Skeletal muscle satellite cell (primary cell): ENCODE results near the gene MPV17.
A peak's percentile ranks its signal among the peaks of the same experiment; 100 is the strongest.
"Not testable (repeated sequence)": the region's sequence is repeated elsewhere in the genome, so short reads cannot be mapped to it uniquely, and the experiment has no call there.

Experiments used
- H3K27me3 ChIP-seq: 2 replicates; pipeline ENCODE4 v1.7.0; 2013; ENCODE audit warnings: low read length; ENCODE audit not compliant: control insufficient read depth, insufficient read depth
- H3K36me3 ChIP-seq: 2 replicates; pipeline ENCODE4 v1.7.0; 2013; ENCODE audit warnings: mild to moderate bottlenecking, control low read depth, low read length; ENCODE audit not compliant: insufficient read depth
- H3K4me1 ChIP-seq: 2 replicates; pipeline ENCODE4 v1.7.0; 2013; ENCODE audit warnings: low read length; ENCODE audit not compliant: control insufficient read depth, insufficient read depth
- H3K4me2 ChIP-seq: 2 replicates; pipeline ENCODE4 v1.7.0; 2013; ENCODE audit warnings: mild to moderate bottlenecking, low read length
- H3K4me3 ChIP-seq: 2 replicates; pipeline ENCODE4 v1.7.0; 2013; ENCODE audit warnings: low read length
- H3K9ac ChIP-seq: 2 replicates; pipeline ENCODE4 v1.7.0; 2013; ENCODE audit warnings: mild to moderate bottlenecking, low read depth, low read length, moderate library complexity
- H3K9me3 ChIP-seq: replicated peaks from 2 replicates; pipeline ENCODE4 v1.7.0; 2013; ENCODE audit warnings: mild to moderate bottlenecking, control low read depth, low read length

Gene MPV17

DNA sequence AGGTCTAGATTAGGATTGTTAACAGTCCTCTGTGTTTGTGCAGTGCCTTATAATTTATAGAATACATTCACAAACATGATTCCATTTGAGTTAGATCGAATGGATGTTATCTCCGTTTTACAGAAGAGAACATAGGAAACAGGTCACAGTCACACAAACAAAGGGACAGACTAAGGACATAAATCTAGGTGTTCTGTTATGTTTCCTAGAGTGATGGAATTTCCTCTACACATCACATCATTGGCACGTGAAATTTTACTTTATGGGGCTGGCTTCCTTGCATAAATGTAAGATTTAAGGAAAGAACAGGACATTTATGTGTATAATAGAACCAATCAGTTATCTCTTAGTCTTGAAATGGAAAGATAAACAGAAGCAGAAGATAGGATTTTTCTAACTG is 34.3 kb downstream of the MPV17 start:
- H3K36me3 ChIP-seq: no peaks in the 10 kb centered on the region
- peaks cover 59% of the 10 kb centered on the region for H3K27me3 ChIP-seq
- no peak overlapping the region for H3K9ac ChIP-seq
- H3K4me2 ChIP-seq: no peak overlapping the region
- peaks cover 9% of the 10 kb centered on the region for H3K4me1 ChIP-seq
- no peaks in the 10 kb centered on the region for H3K9me3 ChIP-seq
- no peak overlapping the region for H3K4me3 ChIP-seq

GRCh38 chr2:27285481-27285880 is 37.4 kb downstream of the MPV17 start:
- Histone ChIP-seq H3K9me3 (no peaks in the 10 kb centered on the region), H3K27me3 (peaks cover 51% of the 10 kb centered on the region), H3K4me1 (peaks cover 25% of the 10 kb centered on the region), H3K9ac (no peak overlapping the region), H3K4me2 (no peak overlapping the region), H3K36me3 (no peaks in the 10 kb centered on the region), H3K4me3 (no peak overlapping the region)

DNA sequence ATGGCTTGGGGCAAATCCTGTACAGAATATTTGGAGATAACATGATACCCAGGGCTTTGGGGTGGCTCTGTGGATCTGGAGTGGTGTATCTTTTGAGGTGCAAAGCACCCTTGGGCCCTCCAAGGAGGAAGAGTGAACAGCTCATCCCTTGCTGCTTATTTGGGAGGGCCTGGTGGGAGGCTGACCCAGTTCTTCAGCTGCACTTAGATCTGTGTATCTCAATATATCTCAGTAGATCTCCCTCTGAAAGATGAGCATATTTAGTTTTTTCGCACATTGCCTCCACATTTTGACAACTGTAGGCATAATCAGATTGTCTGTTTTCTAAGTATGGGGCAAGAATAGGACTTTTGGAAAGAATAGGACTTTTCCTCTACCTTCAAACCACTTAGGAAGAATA is 37.9 kb downstream of the MPV17 start:
- H3K27me3 ChIP-seq: peaks cover 51% of the 10 kb centered on the region

DNA sequence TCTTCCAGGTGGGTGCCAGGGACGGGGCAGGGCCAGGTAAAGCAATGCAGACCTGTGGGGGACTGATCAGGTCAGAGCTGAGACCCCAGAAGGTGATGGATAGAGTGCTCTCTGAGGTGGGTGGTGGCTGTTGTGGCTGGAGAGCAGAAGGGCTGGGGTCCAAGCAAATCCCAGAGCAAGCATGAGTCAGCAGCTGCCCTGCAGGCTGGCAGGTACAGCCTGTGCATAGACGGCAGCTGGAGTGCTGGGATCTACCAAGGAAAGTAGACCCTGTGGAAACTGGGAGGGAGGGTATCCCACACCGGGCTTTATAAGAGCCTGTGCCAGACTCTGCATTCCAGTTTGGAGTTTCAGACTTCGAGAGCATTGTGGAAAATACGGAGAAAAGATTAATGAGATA is 40.0 kb downstream of the MPV17 start:
- H3K4me2 ChIP-seq: no peak overlapping the region
- H3K9ac ChIP-seq: no peak overlapping the region
- H3K9me3 ChIP-seq: no peaks in the 10 kb centered on the region
- H3K27me3 ChIP-seq: peaks cover 46% of the 10 kb centered on the region
- no peaks in the 10 kb centered on the region for H3K36me3 ChIP-seq
- H3K4me3 ChIP-seq: no peak overlapping the region
- H3K4me1 ChIP-seq: peaks cover 26% of the 10 kb centered on the region

More for the DNA sequence above, 37.9 kb downstream of the MPV17 start:
- Histone ChIP-seq H3K4me3 (no peak overlapping the region), H3K9me3 (no peaks in the 10 kb centered on the region), H3K4me2 (no peak overlapping the region), H3K9ac (no peak overlapping the region), H3K4me1 (peaks cover 26% of the 10 kb centered on the region), H3K36me3 (no peaks in the 10 kb centered on the region)

DNA sequence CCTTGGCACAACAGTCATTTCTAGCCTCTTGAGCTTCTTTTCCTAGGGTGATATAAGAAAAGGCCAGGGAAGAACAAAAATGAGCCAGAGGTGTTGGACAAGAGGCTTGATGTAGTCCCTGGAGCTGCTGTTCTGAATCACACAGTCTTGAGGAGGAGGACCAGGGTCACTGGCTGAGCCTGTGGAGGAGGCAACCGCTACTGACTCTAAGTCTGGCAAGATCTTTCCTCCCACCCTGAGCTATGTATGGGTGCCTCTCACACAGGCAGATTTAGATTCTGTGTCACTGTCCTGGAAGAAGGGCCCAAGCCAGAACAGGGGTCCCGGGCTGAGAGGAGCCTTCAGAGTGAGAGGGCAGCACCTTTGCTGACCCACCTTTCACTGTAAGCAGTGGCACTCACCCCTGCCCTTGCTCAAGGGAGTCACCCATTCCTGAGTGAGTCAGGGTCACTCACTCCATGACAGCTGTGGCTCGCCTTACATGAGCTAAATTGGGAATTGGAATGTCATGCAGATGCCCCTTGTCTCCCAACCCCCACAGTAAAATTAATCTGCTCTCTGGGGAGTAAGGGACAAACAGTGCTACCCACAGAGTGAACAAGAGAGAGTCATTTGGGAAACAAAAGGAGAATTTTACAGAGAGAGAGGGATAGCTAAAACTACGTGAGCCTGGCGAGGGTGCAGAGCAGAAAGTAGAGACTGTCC is 40.9 kb downstream of the MPV17 start, which contains the start of gene TRIM54:
TSS of gene TRIM54 (plus strand) at position 575 of the 705 bp plus-strand sequence. CDS start 303 bp downstream, outside the sequence.
- Histone ChIP-seq H3K9ac (no peak within 1 kb of the TSS), H3K36me3 (no peaks in the 10 kb centered on the region), H3K27me3 (peaks cover 42% of the 10 kb centered on the region), H3K9me3 (no peaks in the 10 kb centered on the region), H3K4me1 (peaks cover 26% of the 10 kb centered on the region), H3K4me3 (no peak within 1 kb of the TSS), H3K4me2 (peak within 1 kb of the TSS; percentile 31)

- H3K9me3 ChIP-seq: no peaks in the 10 kb centered on the region
- no peak overlapping the region for H3K4me3 ChIP-seq
- no peaks in the 10 kb centered on the region for H3K36me3 ChIP-seq
- no peak overlapping the region for H3K4me2 ChIP-seq
- peaks cover 39% of the 10 kb centered on the region for H3K27me3 ChIP-seq
- peaks cover 26% of the 10 kb centered on the region for H3K4me1 ChIP-seq
- no peak overlapping the region for H3K9ac ChIP-seq
These were observed 41.5 kb downstream of the MPV17 start for GRCh38 chr2:27281442-27281841.

GRCh38 chr2:27280826-27281225 is 42.1 kb downstream of the MPV17 start:
- no peak overlapping the region for H3K4me2 ChIP-seq
- no peak overlapping the region for H3K4me3 ChIP-seq
- H3K36me3 ChIP-seq: no peaks in the 10 kb centered on the region
- peaks cover 26% of the 10 kb centered on the region for H3K4me1 ChIP-seq
- H3K9me3 ChIP-seq: no peaks in the 10 kb centered on the region
- H3K27me3 ChIP-seq: peaks cover 38% of the 10 kb centered on the region
- H3K9ac ChIP-seq: no peak overlapping the region

DNA sequence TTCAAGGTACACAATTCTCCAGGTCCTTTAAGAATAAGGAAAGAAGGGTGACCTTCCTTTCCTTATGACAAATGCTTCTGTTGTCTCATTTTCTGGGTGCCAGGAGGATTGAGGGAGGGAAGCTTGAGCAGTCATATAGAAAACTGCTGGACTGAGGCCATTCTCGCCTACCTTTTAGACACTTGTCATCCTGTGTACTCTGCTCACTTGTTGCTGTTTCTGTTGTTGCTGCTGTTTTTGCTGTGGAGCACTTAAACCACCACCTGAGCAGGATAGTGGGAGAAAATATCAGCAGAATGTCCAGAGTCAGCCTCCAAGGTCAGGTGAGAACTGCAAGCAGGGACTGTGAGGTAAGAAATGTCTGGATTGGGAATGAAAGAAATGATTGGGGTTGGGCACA is 44.9 kb downstream of the MPV17 start:
- no peaks in the 10 kb centered on the region for H3K36me3 ChIP-seq
- H3K4me2 ChIP-seq: no peak overlapping the region
- H3K9me3 ChIP-seq: no peaks in the 10 kb centered on the region
- no peak overlapping the region for H3K4me3 ChIP-seq
- H3K27me3 ChIP-seq: peaks cover 26% of the 10 kb centered on the region
- peaks cover 25% of the 10 kb centered on the region for H3K4me1 ChIP-seq
- H3K9ac ChIP-seq: no peak overlapping the region

DNA sequence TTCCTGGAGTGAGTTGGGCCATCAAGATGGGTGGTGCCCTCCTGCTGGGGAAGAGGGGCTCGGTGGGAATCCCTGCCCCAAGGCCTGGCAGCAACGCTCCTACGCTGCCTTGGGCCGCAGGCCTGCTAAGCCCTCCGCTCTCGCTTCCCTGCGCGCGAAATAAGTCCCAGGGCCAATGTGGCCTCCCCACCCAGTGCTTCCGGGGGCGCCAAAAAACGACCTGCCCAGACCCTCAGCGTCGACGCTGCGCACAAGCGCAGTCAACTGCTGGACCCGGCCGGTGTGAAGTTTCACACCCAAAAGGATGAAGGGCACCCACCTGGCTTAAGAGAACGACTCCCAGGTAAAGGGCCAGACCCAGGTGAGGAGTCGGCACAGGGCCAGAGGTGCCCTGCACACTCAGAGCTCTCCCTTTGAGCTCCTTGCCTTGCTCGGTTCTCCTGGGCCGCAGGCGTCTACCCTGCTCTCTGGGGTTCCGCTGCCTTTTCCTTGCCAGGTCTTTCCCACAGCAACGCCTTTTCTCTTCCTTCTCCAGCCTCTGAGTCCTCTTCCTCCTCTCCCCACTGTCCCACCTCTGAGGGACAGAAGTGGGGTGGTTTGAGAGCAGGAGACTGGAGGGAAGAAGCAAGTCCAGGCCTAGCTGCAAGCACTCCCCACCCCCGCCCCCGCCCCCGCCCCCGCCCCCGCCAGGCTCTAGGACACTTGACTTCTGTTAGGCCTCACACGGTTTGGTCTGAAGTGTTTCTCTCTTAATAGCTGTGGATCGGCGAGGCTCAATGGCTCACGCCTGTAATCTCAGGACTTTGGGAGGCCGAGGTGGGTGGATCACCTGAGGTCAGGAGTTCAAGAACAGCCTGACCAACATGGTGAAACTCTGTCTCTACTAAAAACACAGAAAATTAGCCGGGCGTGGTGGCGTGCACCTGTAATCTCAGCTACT is 47.4 kb downstream of the MPV17 start, which contains the start of gene DNAJC5G:
TSS of gene DNAJC5G (plus strand) at position 223 of the 940 bp plus-strand sequence. CDS start 1,296 bp downstream, outside the sequence.
- Histone ChIP-seq H3K4me3 (no peak within 1 kb of the TSS), H3K36me3 (no peaks in the 10 kb centered on the region), H3K9ac (no peak within 1 kb of the TSS), H3K9me3 (no peaks in the 10 kb centered on the region), H3K4me1 (peaks cover 1% of the 10 kb centered on the region), H3K27me3 (peaks cover 27% of the 10 kb centered on the region), H3K4me2 (no peak within 1 kb of the TSS)

GRCh38 chr2:27272537-27273522 is 50.1 kb downstream of the MPV17 start:
- H3K4me3 ChIP-seq, H3K9ac ChIP-seq, H3K9me3 ChIP-seq, H3K4me2 ChIP-seq, H3K36me3 ChIP-seq, H3K4me1 ChIP-seq: not testable (repeated sequence)
- H3K27me3 ChIP-seq: peaks cover 41% of the 10 kb centered on the region
